SJSA1 (cell line): ENCODE results near the gene PLCB4. TPM values are rescaled to one million over a fixed set of nuclear protein-coding genes. Genes with fewer than 3 reads are reported as not detected.
A peak's percentile ranks its signal among the peaks of the same experiment; 100 is the strongest.

Source experiments
- DNase-seq, 2 experiments: peaks; one replicate each; pipeline ENCODE4 v3.0.0-alpha.2; 2015 to 2020; ENCODE audit warnings: low spot score in 2 of 2, low read depth in 1 of 2
- H3K27ac ChIP-seq: fragments of 250-450 bp; sonication (Bioruptor Pico); 2 replicates; pipeline ENCODE4 v1.5.1; 2020; ENCODE audit warnings: mild to moderate bottlenecking, moderate library complexity
- H3K27me3 ChIP-seq: fragments of 250-450 bp; sonication (Bioruptor Pico); replicated peaks from 2 replicates; pipeline ENCODE4 v1.5.1; 2020; ENCODE audit warnings: mild to moderate bottlenecking, moderate library complexity
- H3K36me3 ChIP-seq: fragments of 250-450 bp; sonication (Bioruptor Pico); 2 replicates; pipeline ENCODE4 v1.5.1; 2020; ENCODE audit warnings: mild to moderate bottlenecking
- H3K4me1 ChIP-seq: fragments of 250-450 bp; sonication (Bioruptor Pico); replicated peaks from 2 replicates; pipeline ENCODE4 v1.6.1; 2021; ENCODE audit warnings: mild to moderate bottlenecking
- H3K4me3 ChIP-seq: fragments of 250-450 bp; sonication (Bioruptor Pico); 2 replicates; pipeline ENCODE4 v1.5.1; 2020; ENCODE audit warnings: mild to moderate bottlenecking
- H3K9me3 ChIP-seq: fragments of 250-450 bp; sonication (Bioruptor Pico); replicated peaks from 2 replicates; pipeline ENCODE4 v1.5.1; 2020; ENCODE audit warnings: mild to moderate bottlenecking
- total RNA-seq: library from RNA; depleted of rRNA; stranded (reverse); fragments of >200 nt; shearing (Covaris generic); gene quantifications from 2 replicates; pipeline ENCODE4 v1.2.3, GENCODE V29; 2014

Gene PLCB4
- total RNA-seq, 1 experiment from 2014 or later: 9.3 TPM

DNA sequence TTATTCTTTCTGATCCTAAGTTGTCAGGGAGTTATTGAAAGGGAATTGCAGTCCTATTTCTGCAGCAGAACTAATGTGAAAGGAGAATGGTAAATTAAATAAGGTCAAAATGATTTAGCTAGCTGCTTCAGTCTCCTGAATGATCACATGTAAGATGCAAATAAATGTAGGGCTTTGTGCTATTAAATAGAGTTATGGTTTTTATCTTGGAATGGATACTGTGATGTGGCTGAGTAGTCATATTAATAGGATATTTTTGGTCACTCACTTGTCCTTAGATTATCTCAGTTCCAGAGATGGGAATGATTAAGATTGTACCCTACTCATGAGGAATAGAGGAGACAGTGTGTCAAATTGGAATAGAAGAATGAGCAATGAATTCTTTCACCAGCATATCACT, 129.6 kb downstream of the PLCB4 start:
- DNase-seq: no peak
- H3K4me1 ChIP-seq: peaks cover 14% of the 10 kb centered on the region
- H3K9me3 ChIP-seq: no peaks in the 10 kb centered on the region; the same call in 1 of the 2 replicates
- no peaks in the 10 kb centered on the region for H3K36me3 ChIP-seq
- H3K4me3 ChIP-seq: no peak overlapping the region
- H3K27ac ChIP-seq: no peak overlapping the region
- no peaks in the 10 kb centered on the region for H3K27me3 ChIP-seq

DNA sequence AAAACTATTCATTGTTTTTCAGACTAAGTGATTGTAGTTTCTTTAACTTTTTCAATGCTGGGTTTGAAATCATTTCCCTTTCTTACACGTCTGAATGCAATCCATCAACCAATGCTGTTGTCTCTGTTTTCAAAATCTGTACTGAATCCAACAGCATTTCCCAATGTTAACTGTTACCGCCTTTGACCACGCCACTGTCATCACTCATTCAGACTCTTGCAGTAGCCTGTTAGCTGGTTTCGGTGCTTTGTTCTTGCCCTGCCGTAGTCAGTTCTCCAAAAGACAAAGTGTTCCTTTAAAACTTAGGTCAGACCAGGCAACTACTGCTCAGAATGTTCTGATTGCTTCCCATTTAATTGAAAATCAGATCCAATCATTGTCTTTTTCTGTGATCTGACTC, 131.3 kb downstream of the PLCB4 start:
- no peak overlapping the region for H3K4me3 ChIP-seq
- peak overlapping the region; percentile 48 for H3K27ac ChIP-seq
- no peaks in the 10 kb centered on the region for H3K27me3 ChIP-seq
- no peaks in the 10 kb centered on the region; the same call in 1 of the 2 replicates for H3K9me3 ChIP-seq
- H3K4me1 ChIP-seq: peaks cover 14% of the 10 kb centered on the region
- no peaks in the 10 kb centered on the region for H3K36me3 ChIP-seq
- DNase-seq: no peak

DNA sequence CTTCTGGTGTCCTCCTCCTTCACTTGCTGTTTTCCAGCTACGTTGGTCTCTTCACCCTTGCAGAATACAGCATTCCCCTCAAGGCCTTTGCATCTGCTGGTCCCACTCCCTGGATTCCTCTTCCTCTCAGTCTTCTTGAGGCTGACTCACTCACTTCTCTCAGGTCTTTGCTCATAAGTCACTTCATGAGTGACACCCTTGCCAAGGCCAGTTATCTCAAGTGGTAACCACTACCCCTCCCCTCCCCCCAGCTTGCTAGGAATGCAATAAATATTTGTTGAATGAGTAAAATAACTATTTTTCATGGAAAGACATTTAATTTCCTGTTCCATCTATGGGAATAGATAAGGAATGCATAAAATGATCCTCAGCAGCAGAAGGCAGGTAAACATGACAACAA, 131.7 kb downstream of the PLCB4 start:
- H3K27ac ChIP-seq: peak overlapping the region; percentile 48; the same call in 1 of the 2 replicates
- H3K4me1 ChIP-seq: peaks cover 14% of the 10 kb centered on the region
- DNase-seq: peak; percentile 66 to 77
- no peaks in the 10 kb centered on the region for H3K27me3 ChIP-seq
- no peak overlapping the region for H3K4me3 ChIP-seq
- no peaks in the 10 kb centered on the region for H3K36me3 ChIP-seq
- no peaks in the 10 kb centered on the region; the same call in 1 of the 2 replicates for H3K9me3 ChIP-seq

DNA sequence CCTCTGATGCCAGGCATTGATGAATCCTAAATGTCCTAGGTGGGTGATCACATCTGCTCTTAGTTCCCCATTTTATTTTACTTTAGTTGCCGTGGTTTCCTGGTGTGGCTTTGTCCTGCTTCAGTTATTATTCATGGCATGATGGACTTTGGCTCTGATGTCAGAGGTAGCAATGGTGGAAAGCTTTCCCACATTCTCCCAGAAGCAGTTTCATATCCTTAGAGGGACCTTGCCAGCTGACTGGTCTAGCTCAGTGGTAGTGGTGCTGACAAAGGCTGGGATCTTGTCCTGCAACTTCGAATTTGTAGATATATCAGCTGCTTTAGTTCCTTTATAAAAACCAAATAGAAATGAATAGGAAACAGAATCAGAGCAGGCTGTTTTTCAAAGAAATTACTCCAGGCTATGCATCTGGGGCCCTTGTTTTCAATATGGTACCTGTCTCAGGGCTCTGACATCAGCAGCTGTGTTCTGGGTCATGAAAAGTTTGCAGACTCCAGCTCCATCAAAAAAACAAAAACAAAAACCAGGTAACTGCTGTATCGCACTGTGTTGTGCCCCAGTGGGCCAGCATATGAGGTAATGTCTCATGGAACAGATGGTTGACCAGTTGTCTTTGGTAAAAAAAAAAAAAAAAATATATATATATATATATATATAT, 133.7 kb downstream of the PLCB4 start:
- H3K27ac ChIP-seq: no peak overlapping the region
- no peak for DNase-seq

DNA sequence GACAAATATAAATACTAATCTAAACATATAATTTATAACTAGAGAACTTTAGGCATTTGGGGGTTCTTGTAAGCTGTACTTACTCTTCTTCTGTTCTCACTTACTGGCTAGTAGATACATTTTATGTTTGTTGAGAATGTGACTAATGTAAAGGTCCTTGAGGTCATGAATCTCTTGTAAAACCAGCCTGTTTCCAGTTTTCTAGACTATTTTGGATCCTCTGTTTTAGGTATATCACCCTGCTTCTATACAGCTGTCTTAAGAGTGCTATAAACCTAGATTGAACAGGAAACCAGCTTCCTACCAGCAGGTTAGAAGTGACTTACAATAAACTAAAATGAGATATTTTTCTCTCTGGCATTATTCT, 134.2 kb downstream of the PLCB4 start:
- Histone ChIP-seq H3K9me3 (no peaks in the 10 kb centered on the region; the same call in 1 of the 2 replicates), H3K27me3 (no peaks in the 10 kb centered on the region), H3K4me3 (no peak overlapping the region), H3K4me1 (peaks cover 14% of the 10 kb centered on the region), H3K27ac (no peak overlapping the region), H3K36me3 (no peaks in the 10 kb centered on the region)
- DNase-seq: no peak

More for the DNA sequence above, 133.7 kb downstream of the PLCB4 start:
- Histone ChIP-seq H3K4me3 (no peak overlapping the region), H3K36me3 (no peaks in the 10 kb centered on the region), H3K4me1 (peaks cover 14% of the 10 kb centered on the region), H3K27me3 (no peaks in the 10 kb centered on the region), H3K9me3 (no peaks in the 10 kb centered on the region; the same call in 1 of the 2 replicates)

DNA sequence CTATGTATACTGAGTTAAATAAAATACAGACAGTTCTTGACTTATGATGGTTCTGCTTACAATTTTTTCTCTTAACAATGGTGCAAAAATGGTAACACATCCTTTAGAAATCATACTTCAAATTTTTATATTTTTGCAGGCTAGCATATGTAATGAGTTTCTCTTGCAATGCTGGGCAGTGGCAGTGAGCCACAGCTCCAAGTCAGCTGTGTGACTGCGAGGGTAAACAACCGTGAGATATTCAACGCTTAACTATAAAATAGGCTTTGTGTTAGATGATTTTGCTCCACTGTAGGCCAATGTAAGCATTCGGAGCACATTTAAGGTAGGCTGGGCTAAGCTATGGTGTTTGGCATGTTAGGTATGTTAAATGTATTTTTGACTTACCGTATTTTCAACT, 136.1 kb downstream of the PLCB4 start:
- Histone ChIP-seq H3K27ac (no peak overlapping the region), H3K9me3 (no peaks in the 10 kb centered on the region; the same call in 1 of the 2 replicates), H3K4me3 (no peak overlapping the region), H3K27me3 (no peaks in the 10 kb centered on the region), H3K4me1 (peaks cover 14% of the 10 kb centered on the region), H3K36me3 (no peaks in the 10 kb centered on the region)
- no peak for DNase-seq

DNA sequence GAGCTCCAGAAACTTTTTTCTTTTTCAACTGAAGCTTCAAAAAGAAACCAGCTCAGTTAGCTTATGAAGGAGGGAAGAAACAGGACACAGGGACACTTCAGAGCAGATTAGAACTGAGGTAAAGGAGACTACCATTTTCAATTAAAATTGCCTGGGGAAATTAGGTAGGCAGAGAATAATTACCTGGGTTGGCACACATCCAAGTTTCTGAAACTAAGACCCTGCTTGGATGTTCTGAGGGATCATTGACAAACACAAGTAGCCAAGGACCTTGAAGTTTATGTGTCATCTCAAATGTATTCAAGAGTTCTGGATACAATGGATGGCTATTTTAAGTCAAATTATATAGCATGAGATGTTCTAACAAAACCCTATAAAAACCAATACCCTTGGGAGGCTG, 137.6 kb downstream of the PLCB4 start:
- Histone ChIP-seq H3K36me3 (no peaks in the 10 kb centered on the region), H3K9me3 (no peaks in the 10 kb centered on the region), H3K27ac (no peak overlapping the region), H3K4me3 (no peak overlapping the region), H3K4me1 (0 out of 2 replicates have a peak, but pooled peaks cover 4% of the 10 kb centered on the region), H3K27me3 (no peaks in the 10 kb centered on the region)
- DNase-seq: no peak

DNA sequence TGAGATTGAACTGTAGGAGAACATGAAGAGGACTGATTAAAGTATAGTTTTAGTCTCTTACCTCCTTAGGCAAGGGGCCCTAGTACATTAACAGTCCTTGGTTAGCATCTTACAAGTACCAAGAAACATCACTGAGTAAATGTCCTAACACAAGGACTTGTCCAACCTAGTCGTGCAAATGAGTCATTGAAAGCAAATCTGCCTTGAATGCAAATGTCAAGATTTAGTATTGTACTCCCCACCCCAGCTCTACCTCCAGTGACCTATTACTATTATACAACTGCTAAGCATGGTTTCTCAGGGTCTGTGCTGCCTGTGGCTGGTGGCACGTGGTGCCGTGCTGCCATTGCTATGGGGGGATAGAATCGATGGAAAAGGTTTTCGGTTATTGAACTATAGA, 138.4 kb downstream of the PLCB4 start:
- H3K4me1 ChIP-seq: 0 out of 2 replicates have a peak, but pooled peaks cover 4% of the 10 kb centered on the region
- H3K27ac ChIP-seq: no peak overlapping the region
- no peaks in the 10 kb centered on the region for H3K36me3 ChIP-seq
- no peak for DNase-seq
- H3K9me3 ChIP-seq: no peaks in the 10 kb centered on the region
- H3K4me3 ChIP-seq: no peak overlapping the region
- no peaks in the 10 kb centered on the region for H3K27me3 ChIP-seq

DNA sequence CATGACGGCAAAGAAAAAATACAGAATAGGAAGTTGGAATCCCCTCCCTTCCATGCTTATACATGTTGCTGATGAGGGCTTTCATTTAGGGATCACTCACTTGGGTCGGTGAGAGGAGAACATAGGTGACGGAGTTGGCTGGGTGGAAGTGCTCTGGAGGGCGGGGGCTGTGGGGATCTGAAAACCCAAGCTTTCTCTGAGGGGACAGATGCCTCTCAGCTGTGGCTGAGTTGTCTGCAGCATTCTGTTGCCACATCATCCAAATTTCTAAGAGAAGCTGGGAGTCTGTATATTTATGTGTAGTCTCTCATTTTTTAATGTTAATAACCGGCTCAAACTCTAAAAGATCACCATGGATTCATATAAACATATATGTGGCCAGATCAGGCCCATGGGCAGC, 141.5 kb downstream of the PLCB4 start:
- DNase-seq: no peak
- no peaks in the 10 kb centered on the region for H3K4me1 ChIP-seq
- no peak overlapping the region for H3K27ac ChIP-seq
- H3K4me3 ChIP-seq: no peak overlapping the region
- H3K9me3 ChIP-seq: no peaks in the 10 kb centered on the region
- H3K36me3 ChIP-seq: no peaks in the 10 kb centered on the region
- no peaks in the 10 kb centered on the region for H3K27me3 ChIP-seq

DNA sequence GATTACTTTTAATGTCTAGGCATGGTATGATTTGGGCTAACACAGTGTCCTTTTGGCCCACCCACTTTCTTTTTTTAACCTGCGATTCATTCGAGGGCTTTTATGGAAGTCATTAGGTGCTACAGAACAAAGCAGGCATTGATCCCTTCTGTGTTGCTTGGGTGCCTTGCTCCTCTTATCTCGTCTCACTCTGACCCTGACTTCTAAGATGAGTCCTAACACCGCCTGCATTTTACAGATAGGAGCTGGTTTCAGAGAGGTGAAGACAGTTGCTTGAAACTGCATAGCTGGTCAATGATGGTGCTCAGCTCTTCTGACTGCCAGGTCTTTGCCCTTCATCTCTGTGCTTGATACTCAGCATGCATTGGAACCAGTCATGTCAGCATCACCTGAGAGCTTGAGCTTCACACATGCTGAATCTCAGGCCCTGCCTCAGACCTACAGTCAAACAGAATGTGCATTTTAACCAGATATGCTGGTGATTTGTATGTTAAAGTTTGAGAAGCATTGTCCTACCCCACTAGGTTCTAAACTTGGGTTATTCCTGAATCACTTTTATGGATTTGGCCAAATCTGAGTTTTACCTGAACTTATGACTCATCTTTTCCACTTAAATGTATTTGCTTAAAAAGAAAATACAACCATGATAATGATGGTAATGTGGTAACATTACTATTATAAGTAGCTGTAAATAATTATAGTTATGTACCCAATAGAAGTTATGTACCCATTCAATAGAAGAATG, 142.3 kb downstream of the PLCB4 start:
- H3K4me1 ChIP-seq: no peaks in the 10 kb centered on the region
- H3K36me3 ChIP-seq: no peaks in the 10 kb centered on the region
- no peak overlapping the region for H3K27ac ChIP-seq
- H3K4me3 ChIP-seq: no peak overlapping the region
- H3K27me3 ChIP-seq: no peaks in the 10 kb centered on the region
- H3K9me3 ChIP-seq: no peaks in the 10 kb centered on the region
- DNase-seq: no peak

DNA sequence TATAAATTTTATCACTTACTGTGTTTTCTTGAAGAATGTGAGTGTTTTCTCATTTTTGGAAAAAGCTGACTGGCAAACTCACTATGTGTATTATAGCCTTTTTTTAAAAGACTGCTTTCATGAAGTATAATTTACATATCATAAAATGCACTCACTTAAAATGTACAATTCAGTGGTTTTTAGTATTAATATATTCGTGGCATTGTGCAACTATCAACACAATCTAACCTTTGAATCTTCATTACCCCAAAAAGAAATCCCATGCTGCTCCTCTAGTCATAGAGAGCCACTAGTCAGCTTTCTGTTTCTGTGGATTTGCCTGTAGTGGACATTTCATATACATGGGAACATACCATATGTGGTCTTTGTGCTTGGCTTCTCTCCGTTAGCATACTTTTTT, 143.8 kb downstream of the PLCB4 start:
- Histone ChIP-seq H3K9me3 (no peaks in the 10 kb centered on the region), H3K4me1 (no peaks in the 10 kb centered on the region), H3K27me3 (no peaks in the 10 kb centered on the region), H3K27ac (no peak overlapping the region), H3K4me3 (no peak overlapping the region), H3K36me3 (no peaks in the 10 kb centered on the region)
- no peak for DNase-seq

DNA sequence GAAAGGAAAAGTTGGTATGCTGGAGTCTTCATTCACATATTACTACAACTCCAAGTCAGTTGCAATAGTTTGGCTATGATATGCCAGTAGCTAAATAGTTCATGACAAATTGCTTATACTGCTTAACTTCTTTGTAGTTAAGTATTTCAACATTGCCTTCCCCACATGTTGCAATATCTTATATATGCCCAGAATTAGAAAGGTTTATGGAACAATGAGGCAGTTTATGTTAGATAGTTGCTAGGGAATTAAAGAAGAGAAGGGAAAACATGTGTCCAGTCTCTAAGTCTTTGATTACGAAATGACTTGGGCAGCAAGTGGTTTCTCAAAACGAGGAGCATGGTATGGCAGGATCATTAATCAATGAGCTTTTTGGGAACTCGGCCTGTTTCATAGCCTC, 145.8 kb downstream of the PLCB4 start:
- Histone ChIP-seq H3K9me3 (no peaks in the 10 kb centered on the region), H3K4me3 (no peak overlapping the region), H3K27me3 (no peaks in the 10 kb centered on the region), H3K27ac (no peak overlapping the region), H3K4me1 (peaks cover 9% of the 10 kb centered on the region; the same call in 1 of the 2 replicates), H3K36me3 (no peaks in the 10 kb centered on the region)
- DNase-seq: no peak

DNA sequence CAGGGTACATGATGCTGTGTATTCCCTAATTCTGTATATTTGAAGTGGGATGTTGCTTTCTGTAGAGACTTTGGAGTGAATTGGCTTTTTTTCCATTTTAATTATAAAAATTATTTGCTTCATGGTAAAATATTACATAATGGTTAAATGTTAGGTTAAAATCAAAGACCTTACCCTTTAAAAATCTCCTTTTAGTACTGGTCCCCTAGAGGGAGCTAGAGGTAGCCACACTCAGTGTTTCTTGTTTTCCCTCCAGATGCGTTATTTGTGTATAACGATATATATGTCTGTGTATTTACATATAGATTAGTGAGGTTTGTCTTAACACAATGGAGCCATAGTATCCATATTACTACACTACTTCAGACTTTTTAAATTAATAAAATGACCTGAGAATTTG, 146.7 kb downstream of the PLCB4 start:
- DNase-seq: no peak
- no peak overlapping the region for H3K27ac ChIP-seq

DNA sequence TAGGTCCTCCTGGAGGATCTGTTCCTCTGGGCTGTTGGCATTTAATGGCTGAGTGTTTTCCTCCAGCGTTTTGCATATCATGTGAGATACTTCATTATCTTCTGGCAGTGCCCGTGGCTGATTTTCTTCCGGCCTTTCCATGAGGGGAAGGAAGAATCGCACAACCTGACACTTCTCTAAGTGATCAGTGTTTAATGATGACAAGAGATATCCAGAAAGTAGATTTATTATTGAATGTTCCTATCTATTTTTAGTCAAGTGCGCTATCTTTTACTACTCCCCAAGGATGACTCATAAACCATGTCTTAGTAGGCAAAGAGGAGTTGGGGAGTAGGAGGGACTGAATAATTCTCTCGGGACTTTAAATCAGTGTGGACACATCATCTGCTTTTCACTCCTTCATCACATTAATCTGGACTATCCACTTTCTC, 149.7 kb downstream of the PLCB4 start:
- no peak overlapping the region for H3K4me3 ChIP-seq
- no peaks in the 10 kb centered on the region for H3K9me3 ChIP-seq
- no peaks in the 10 kb centered on the region for H3K27me3 ChIP-seq
- no peaks in the 10 kb centered on the region for H3K36me3 ChIP-seq
- H3K4me1 ChIP-seq: peaks cover 23% of the 10 kb centered on the region
- no peak overlapping the region for H3K27ac ChIP-seq
- no peak for DNase-seq

More for the DNA sequence above, 146.7 kb downstream of the PLCB4 start:
- H3K4me3 ChIP-seq: no peak overlapping the region
- H3K36me3 ChIP-seq: no peaks in the 10 kb centered on the region
- peaks cover 13% of the 10 kb centered on the region for H3K4me1 ChIP-seq
- no peaks in the 10 kb centered on the region for H3K27me3 ChIP-seq
- no peaks in the 10 kb centered on the region for H3K9me3 ChIP-seq
